HepG2 (cell line): Measurements from ENCODE around the gene HNRNPA0. TPM values are rescaled to one million over a fixed set of nuclear protein-coding genes. Genes with fewer than 3 reads are reported as not detected.

Experiments
- ATAD3A ChIP-seq: sonication (generic); formaldehyde crosslinking; IDR thresholded peaks from 2 replicates; pipeline ENCODE4 v1.4.0; 2020; ENCODE audit warnings: missing genetic modification reagents
- FOSL1 ChIP-seq: sonication (generic); formaldehyde crosslinking; IDR thresholded peaks from 2 replicates; pipeline ENCODE4 v1.9.0; 2021; ENCODE audit warnings: missing genetic modification reagents, borderline replicate concordance
- KDM1A ChIP-seq: IDR thresholded peaks from 2 replicates; pipeline ENCODE4 v1.6.1; 2016; ENCODE audit warnings: missing compliant biosample characterization
- NCOR1 ChIP-seq: fragments of 200-600 bp; sonication (generic); IDR thresholded peaks from 2 replicates; pipeline ENCODE4 v1.7.0; 2017; ENCODE audit warnings: antibody characterized with exemption, low read length, borderline replicate concordance
- NFE2L2 ChIP-seq: fragments of 150-350 bp; IDR thresholded peaks from 2 replicates; pipeline ENCODE4 v1.6.1; 2014; ENCODE audit warnings: low read length
- PCBP1 ChIP-seq: fragments of 200-400 bp; formaldehyde crosslinking; IDR thresholded peaks from 2 replicates; pipeline ENCODE4 v1.6.1; 2017; ENCODE audit warnings: mild to moderate bottlenecking, low read depth, low read length, borderline replicate concordance
- PHB2 ChIP-seq: fragments of 450-650 bp; IDR thresholded peaks from 2 replicates; pipeline ENCODE4 v1.6.1; 2018; ENCODE audit not compliant: partially characterized antibody
- PHF5A ChIP-seq: IDR thresholded peaks from one replicate; pipeline ENCODE4 v1.6.1; 2018; ENCODE audit warnings: low read depth, missing genetic modification reagents; ENCODE audit not compliant: unreplicated experiment
- POLR2AphosphoS2 ChIP-seq: IDR thresholded peaks from 2 replicates; pipeline ENCODE4 v1.6.1; 2011; ENCODE audit warnings: low read depth, low read length, improper control_type of control experiment
- SATB2 ChIP-seq: sonication (generic); formaldehyde crosslinking; IDR thresholded peaks from 2 replicates; pipeline ENCODE4 v1.5.0; 2020; ENCODE audit warnings: missing genetic modification reagents
- SIN3A ChIP-seq: IDR thresholded peaks from 2 replicates; pipeline ENCODE4 v1.6.1; 2011; ENCODE audit warnings: low read depth, mild to moderate bottlenecking, control low read depth, low read length, borderline replicate concordance
- YEATS2 ChIP-seq: sonication (generic); formaldehyde crosslinking; IDR thresholded peaks from 2 replicates; pipeline ENCODE4 v1.4.0; 2020; ENCODE audit warnings: missing genetic modification reagents, borderline replicate concordance
- ZC3H4 ChIP-seq: sonication (generic); formaldehyde crosslinking; IDR thresholded peaks from 2 replicates; pipeline ENCODE4 v1.4.0; 2020; ENCODE audit warnings: missing genetic modification reagents, borderline replicate concordance
- ZNF12 ChIP-seq: sonication (generic); formaldehyde crosslinking; IDR thresholded peaks from 2 replicates; pipeline ENCODE4 v1.5.0; 2020; ENCODE audit warnings: missing genetic modification reagents
- ZNF234 ChIP-seq: sonication (generic); formaldehyde crosslinking; conservative IDR thresholded peaks from 2 replicates; pipeline ENCODE4 v1.5.1; 2020; ENCODE audit warnings: mild to moderate bottlenecking, missing genetic modification reagents
- ZNF746 ChIP-seq: sonication (generic); formaldehyde crosslinking; IDR thresholded peaks from 2 replicates; pipeline ENCODE4 v1.8.0; 2022; ENCODE audit warnings: mild to moderate bottlenecking, missing genetic modification reagents
- ZNF878 ChIP-seq: sonication (generic); formaldehyde crosslinking; IDR thresholded peaks from 2 replicates; pipeline ENCODE4 v1.8.1; 2023; ENCODE audit warnings: mild to moderate bottlenecking, missing genetic modification reagents, moderate library complexity
- polyA plus RNA-seq, 8 experiments: library from polyadenylated mRNA; depleted of rRNA in 3 of 8; stranded (reverse) in 7 of 8; unstranded in 1 of 8; fragments of >200 nt; fragmentation: Illumina TruSeq in 4 of 8; extraction: Trizol in 4 of 8; gene quantifications; 2 replicates each; pipeline versions ENCODE4 v1.2.1 to v1.2.3, GENCODE V29; 2011 to 2016; ENCODE audit warnings: low read depth in 4 of 8, missing spikeins in 1 of 8, mixed read lengths in 1 of 8; ENCODE audit not compliant: insufficient read depth in 1 of 8
- total RNA-seq, 5 experiments: library from RNA; depleted of rRNA; stranded (reverse); fragments of >200 nt; fragmentation: Illumina TruSeq; extraction: Trizol; gene quantifications; 2 replicates each; pipeline ENCODE4 v1.2.3, GENCODE V29; 2016; ENCODE audit warnings: low read depth in 1 of 5
- TF ChIP-seq, protein P1 (sequence below): sonication (generic); formaldehyde crosslinking; IDR thresholded peaks from 2 replicates; pipeline ENCODE4 v1.5.1; 2020; ENCODE audit warnings: missing genetic modification reagents, mild to moderate bottlenecking, borderline replicate concordance
- TF ChIP-seq, protein P2 (sequence below): sonication (generic); formaldehyde crosslinking; IDR thresholded peaks from 2 replicates; pipeline ENCODE4 v1.5.0; 2020; ENCODE audit warnings: missing genetic modification reagents
- TF ChIP-seq, protein P3 (sequence below): sonication (generic); formaldehyde crosslinking; IDR thresholded peaks from 2 replicates; pipeline ENCODE4 v1.9.0; 2021; ENCODE audit warnings: missing genetic modification reagents, borderline replicate concordance
- TF ChIP-seq, protein P4 (sequence below): sonication (generic); formaldehyde crosslinking; IDR thresholded peaks from 2 replicates; pipeline ENCODE4 v1.8.1; 2023; ENCODE audit warnings: missing genetic modification reagents, inconsistent platforms, borderline replicate concordance
- TF ChIP-seq, protein P5 (sequence below): sonication (generic); formaldehyde crosslinking; IDR thresholded peaks from 2 replicates; pipeline ENCODE4 v1.4.0; 2020; ENCODE audit warnings: missing genetic modification reagents, borderline replicate concordance

HNRNPA0 gene
- total and polyA plus RNA-seq, 2 of the 13 experiments (the other 11 are each of a cell fraction or from before 2014, with no cell fraction given): 9.0 to 12.9 TPM

DNA sequence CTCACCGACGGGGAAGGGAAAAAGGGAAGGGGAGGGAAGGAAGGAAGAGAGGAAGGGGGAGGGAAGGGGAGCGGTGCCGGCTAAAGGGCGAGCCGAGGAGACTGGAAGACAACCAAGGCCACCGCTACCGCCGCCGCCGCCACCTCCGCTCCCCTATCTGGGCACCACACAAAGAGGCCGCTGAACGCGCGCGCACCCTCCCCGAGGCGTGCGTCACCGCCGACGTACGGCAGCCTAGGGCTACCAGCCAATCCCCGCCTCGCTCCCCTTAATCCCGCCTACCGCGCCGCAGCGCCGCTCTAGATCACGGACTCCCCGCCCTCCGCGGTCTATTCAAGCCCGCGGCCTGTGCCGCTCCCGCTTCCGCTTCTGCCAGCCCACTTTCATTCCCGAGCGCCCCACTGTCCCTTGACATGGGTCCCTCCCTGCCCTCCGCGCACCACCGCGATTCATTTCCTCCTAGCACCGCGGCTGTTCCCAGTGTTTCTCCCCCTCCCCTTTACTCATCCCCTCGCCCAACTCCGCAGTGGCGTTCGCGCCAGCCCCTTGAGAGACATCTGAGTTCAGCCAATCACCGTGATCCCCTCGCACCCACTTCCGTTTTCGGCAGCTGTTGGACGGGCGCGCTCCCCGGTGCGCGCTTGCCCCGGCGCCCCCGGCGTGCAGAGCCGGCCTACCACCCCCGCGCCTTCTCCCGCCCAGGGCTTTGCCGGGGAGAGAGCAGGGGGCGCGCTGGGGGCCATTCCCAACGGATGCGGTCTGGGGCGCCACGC is at the start of gene HNRNPA0 (continued):
- TF ChIP-seq, protein P1, sequence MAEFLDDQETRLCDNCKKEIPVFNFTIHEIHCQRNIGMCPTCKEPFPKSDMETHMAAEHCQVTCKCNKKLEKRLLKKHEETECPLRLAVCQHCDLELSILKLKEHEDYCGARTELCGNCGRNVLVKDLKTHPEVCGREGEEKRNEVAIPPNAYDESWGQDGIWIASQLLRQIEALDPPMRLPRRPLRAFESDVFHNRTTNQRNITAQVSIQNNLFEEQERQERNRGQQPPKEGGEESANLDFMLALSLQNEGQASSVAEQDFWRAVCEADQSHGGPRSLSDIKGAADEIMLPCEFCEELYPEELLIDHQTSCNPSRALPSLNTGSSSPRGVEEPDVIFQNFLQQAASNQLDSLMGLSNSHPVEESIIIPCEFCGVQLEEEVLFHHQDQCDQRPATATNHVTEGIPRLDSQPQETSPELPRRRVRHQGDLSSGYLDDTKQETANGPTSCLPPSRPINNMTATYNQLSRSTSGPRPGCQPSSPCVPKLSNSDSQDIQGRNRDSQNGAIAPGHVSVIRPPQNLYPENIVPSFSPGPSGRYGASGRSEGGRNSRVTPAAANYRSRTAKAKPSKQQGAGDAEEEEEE (CRISPR knock-in tag): no peak
- peak; percentile 61; the same call in 1 of the 2 replicates for TF ChIP-seq NCOR1
- no peak for TF ChIP-seq SATB2 (CRISPR knock-in tag)
- TF ChIP-seq PCBP1: peak; percentile 77; the same call in 1 of the 2 replicates
- TF ChIP-seq ZNF878 (CRISPR knock-in tag): 0 out of 2 replicates have a peak, but pooled peaks have one; percentile 62
- TF ChIP-seq ATAD3A (CRISPR knock-in tag): no peak
- peak; percentile 87 for TF ChIP-seq YEATS2 (CRISPR knock-in tag)
- peak; percentile 73; the same call in 1 of the 2 replicates for TF ChIP-seq SIN3A
- TF ChIP-seq, protein P2, sequence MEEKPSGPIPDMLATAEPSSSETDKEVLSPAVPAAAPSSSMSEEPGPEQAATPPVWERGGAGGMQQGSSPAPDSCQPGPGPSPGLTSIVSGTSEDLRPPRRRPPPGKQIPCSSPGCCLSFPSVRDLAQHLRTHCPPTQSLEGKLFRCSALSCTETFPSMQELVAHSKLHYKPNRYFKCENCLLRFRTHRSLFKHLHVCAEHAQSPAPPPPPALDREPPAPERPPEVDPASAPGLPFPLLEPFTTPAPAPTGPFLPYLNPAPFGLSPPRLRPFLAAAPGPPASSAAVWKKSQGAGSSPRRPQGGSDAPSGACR (CRISPR knock-in tag): peak; percentile 59; the same call in 1 of the 2 replicates
- TF ChIP-seq ZNF12 (CRISPR knock-in tag): no peak; the same call in 1 of the 2 replicates
- TF ChIP-seq, protein P3, sequence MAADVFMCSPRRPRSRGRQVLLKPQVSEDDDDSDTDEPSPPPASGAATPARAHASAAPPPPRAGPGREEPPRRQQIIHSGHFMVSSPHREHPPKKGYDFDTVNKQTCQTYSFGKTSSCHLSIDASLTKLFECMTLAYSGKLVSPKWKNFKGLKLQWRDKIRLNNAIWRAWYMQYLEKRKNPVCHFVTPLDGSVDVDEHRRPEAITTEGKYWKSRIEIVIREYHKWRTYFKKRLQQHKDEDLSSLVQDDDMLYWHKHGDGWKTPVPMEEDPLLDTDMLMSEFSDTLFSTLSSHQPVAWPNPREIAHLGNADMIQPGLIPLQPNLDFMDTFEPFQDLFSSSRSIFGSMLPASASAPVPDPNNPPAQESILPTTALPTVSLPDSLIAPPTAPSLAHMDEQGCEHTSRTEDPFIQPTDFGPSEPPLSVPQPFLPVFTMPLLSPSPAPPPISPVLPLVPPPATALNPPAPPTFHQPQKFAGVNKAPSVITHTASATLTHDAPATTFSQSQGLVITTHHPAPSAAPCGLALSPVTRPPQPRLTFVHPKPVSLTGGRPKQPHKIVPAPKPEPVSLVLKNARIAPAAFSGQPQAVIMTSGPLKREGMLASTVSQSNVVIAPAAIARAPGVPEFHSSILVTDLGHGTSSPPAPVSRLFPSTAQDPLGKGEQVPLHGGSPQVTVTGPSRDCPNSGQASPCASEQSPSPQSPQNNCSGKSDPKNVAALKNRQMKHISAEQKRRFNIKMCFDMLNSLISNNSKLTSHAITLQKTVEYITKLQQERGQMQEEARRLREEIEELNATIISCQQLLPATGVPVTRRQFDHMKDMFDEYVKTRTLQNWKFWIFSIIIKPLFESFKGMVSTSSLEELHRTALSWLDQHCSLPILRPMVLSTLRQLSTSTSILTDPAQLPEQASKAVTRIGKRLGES (CRISPR knock-in tag): 0 out of 2 replicates have a peak, but pooled peaks have one; percentile 45
- no peak for TF ChIP-seq PHF5A (CRISPR knock-in tag)
- peak; percentile 96 for TF ChIP-seq ZNF234 (CRISPR knock-in tag)
- TF ChIP-seq FOSL1: no peak
- TF ChIP-seq PHB2: no peak
- no peak for TF ChIP-seq ZC3H4
- 0 out of 2 replicates have a peak, but pooled peaks have one; percentile 44 for TF ChIP-seq ZNF746
- TF ChIP-seq KDM1A: no peak
- TF ChIP-seq, protein P4, sequence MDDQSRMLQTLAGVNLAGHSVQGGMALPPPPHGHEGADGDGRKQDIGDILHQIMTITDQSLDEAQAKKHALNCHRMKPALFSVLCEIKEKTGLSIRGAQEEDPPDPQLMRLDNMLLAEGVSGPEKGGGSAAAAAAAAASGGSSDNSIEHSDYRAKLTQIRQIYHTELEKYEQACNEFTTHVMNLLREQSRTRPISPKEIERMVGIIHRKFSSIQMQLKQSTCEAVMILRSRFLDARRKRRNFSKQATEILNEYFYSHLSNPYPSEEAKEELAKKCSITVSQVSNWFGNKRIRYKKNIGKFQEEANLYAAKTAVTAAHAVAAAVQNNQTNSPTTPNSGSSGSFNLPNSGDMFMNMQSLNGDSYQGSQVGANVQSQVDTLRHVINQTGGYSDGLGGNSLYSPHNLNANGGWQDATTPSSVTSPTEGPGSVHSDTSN (CRISPR knock-in tag): no peak
- no peak for TF ChIP-seq NFE2L2
- TF ChIP-seq, protein P5, sequence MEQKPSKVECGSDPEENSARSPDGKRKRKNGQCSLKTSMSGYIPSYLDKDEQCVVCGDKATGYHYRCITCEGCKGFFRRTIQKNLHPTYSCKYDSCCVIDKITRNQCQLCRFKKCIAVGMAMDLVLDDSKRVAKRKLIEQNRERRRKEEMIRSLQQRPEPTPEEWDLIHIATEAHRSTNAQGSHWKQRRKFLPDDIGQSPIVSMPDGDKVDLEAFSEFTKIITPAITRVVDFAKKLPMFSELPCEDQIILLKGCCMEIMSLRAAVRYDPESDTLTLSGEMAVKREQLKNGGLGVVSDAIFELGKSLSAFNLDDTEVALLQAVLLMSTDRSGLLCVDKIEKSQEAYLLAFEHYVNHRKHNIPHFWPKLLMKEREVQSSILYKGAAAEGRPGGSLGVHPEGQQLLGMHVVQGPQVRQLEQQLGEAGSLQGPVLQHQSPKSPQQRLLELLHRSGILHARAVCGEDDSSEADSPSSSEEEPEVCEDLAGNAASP (CRISPR knock-in tag): peak; percentile 33; the same call in 1 of the 2 replicates
- no peak for TF ChIP-seq POLR2AphosphoS2
